Breast epithelium (tissue), 4 donors: ENCODE results near the gene LDLR. TPM values are rescaled to one million over a fixed set of nuclear protein-coding genes. Genes with fewer than 3 reads are reported as not detected.

Experiments
- DNase-seq, 2 donors: peaks; one replicate each; pipeline ENCODE4 v3.0.0-alpha.2; 2019; ENCODE audit warnings: low spot score in 2 of 2
- H3K27ac ChIP-seq, 2 donors: fragments of 200-600 bp; sonication (generic) in 1 of 2; one replicate each; pipeline ENCODE4 v1.5.1; 2016 to 2019; ENCODE audit warnings: mild to moderate bottlenecking in 1 of 2
- H3K27me3 ChIP-seq, 2 donors: fragments of 200-600 bp; sonication (generic) in 1 of 2; one replicate each; pipeline versions ENCODE4 v1.5.1 to v1.6.0; 2017 to 2019; ENCODE audit warnings: control low read depth in 1 of 2, mild to moderate bottlenecking in 1 of 2
- H3K36me3 ChIP-seq: fragments of 200-600 bp; one replicate; pipeline ENCODE4 v1.5.1; 2019
- H3K4me1 ChIP-seq, 2 donors: fragments of 200-600 bp; sonication (generic); one replicate each; pipeline ENCODE4 v1.5.1; 2016 to 2019; ENCODE audit warnings: control low read depth in 1 of 2
- H3K4me3 ChIP-seq, 3 donors: fragments of 200-600 bp; sonication (generic); 1 replicate in 2 of 3; 2 replicates in 1 of 3; pipeline ENCODE4 v1.5.1; 2016 to 2019; ENCODE audit warnings: mild to moderate bottlenecking in 3 of 3, moderate library complexity in 2 of 3
- H3K9me3 ChIP-seq, 2 donors: fragments of 200-600 bp; sonication (generic) in 1 of 2; one replicate each; pipeline ENCODE4 v1.5.1; 2016 to 2019; ENCODE audit warnings: control low read depth in 1 of 2
- POLR2A ChIP-seq: fragments of 450-650 bp; IDR thresholded peaks from one replicate; pipeline ENCODE4 v1.6.1; 2016; ENCODE audit warnings: antibody characterized with exemption, mild to moderate bottlenecking, moderate library complexity
- POLR2AphosphoS5 ChIP-seq, 3 donors: sonication (generic); formaldehyde crosslinking; IDR thresholded peaks; one replicate each; pipeline ENCODE4 v1.6.1; 2017; ENCODE audit warnings: antibody characterized with exemption in 3 of 3
- intact Hi-C: fragments of 100-400 bp; cut with DNase I; formaldehyde crosslinking; loops from one replicate; pipeline ENCODE4 v1.15.1; 2023; ENCODE audit warnings: low total_unique reads
- total RNA-seq, 3 donors: library from RNA; depleted of rRNA; stranded (reverse); fragments of >200 nt; gene quantifications; one replicate each; pipeline ENCODE4 v1.1.0, GENCODE V29; 2016
- TF ChIP-seq, protein P1 (sequence below), 3 donors: fragments of 450-650 bp; IDR thresholded peaks; one replicate each; pipeline ENCODE4 v1.5.1; 2016 to 2017; ENCODE audit warnings: antibody characterized with exemption in 3 of 3, mild to moderate bottlenecking in 3 of 3, moderate library complexity in 3 of 3

LDLR gene
- 10 to 100 TPM; 12.6 to 47.4 (median 45.6) TPM for total RNA-seq

- peak; percentile 87 to 90 for DNase-seq
- intact Hi-C loops: no loop called here
- peaks cover 3 to 13% of the 10 kb centered on the region in 2 donors for H3K4me1 ChIP-seq
- no peaks in the 10 kb centered on the region for H3K36me3 ChIP-seq
- TF ChIP-seq POLR2A (peak; percentile 69), POLR2AphosphoS5 (IDR thresholded peaks at IDR 0.05) (peak; percentile 87 to 96 (median 90))
- TF ChIP-seq, protein P1, sequence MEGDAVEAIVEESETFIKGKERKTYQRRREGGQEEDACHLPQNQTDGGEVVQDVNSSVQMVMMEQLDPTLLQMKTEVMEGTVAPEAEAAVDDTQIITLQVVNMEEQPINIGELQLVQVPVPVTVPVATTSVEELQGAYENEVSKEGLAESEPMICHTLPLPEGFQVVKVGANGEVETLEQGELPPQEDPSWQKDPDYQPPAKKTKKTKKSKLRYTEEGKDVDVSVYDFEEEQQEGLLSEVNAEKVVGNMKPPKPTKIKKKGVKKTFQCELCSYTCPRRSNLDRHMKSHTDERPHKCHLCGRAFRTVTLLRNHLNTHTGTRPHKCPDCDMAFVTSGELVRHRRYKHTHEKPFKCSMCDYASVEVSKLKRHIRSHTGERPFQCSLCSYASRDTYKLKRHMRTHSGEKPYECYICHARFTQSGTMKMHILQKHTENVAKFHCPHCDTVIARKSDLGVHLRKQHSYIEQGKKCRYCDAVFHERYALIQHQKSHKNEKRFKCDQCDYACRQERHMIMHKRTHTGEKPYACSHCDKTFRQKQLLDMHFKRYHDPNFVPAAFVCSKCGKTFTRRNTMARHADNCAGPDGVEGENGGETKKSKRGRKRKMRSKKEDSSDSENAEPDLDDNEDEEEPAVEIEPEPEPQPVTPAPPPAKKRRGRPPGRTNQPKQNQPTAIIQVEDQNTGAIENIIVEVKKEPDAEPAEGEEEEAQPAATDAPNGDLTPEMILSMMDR (IDR thresholded peaks at IDR 0.05): peak in 1 of 3 donors; percentile 7
- peak within 1 kb of the TSS; percentile 53 to 81 (median 62) for H3K4me3 ChIP-seq
- H3K27ac ChIP-seq: peak within 1 kb of the TSS; percentile 98 to 99
- H3K9me3 ChIP-seq: no peaks in the 10 kb centered on the region
- H3K27me3 ChIP-seq: no peaks in the 10 kb centered on the region
Observed at GRCh38 chr19:11089254-11090013, at the start of gene LDLR. TSS of gene LDLR (plus strand) at chr19:11089463. CDS start at chr19:11089549, 86 bp downstream.

GRCh38 chr19:11041194-11041593 lies 48.1 kb upstream of the LDLR start:
- Histone ChIP-seq H3K27me3 (no peaks in the 10 kb centered on the region), H3K9me3 (no peaks in the 10 kb centered on the region), H3K27ac (peak overlapping the region; percentile 83 to 87), H3K36me3 (no peaks in the 10 kb centered on the region), H3K4me1 (no peaks in the 10 kb centered on the region), H3K4me3 (no peak overlapping the region)
- TF ChIP-seq POLR2A (no peak), POLR2AphosphoS5 (IDR thresholded peaks at IDR 0.05) (no peak)
- TF ChIP-seq, protein P1 (IDR thresholded peaks at IDR 0.05): no peak
- intact Hi-C loops: no loop called here
- DNase-seq: no peak

- peak; percentile 67 to 76 for DNase-seq
- no peaks in the 10 kb centered on the region for H3K36me3 ChIP-seq
- no peak overlapping the region for H3K4me3 ChIP-seq
- TF ChIP-seq, protein P1 (IDR thresholded peaks at IDR 0.05): no peak
- TF ChIP-seq POLR2AphosphoS5 (IDR thresholded peaks at IDR 0.05): peak in 1 of 3 donors; percentile 23
- no peak for TF ChIP-seq POLR2A
- H3K27me3 ChIP-seq: no peaks in the 10 kb centered on the region
- no peaks in the 10 kb centered on the region for H3K4me1 ChIP-seq
- H3K9me3 ChIP-seq: no peaks in the 10 kb centered on the region
- intact Hi-C loops: no loop called here
- H3K27ac ChIP-seq: peak overlapping the region; percentile 83 to 87
Observed at GRCh38 chr19:11041966-11042627, 47.2 kb upstream of the LDLR start.

- TF ChIP-seq POLR2AphosphoS5 (IDR thresholded peaks at IDR 0.05) (no peak), POLR2A (no peak)
- TF ChIP-seq, protein P1 (IDR thresholded peaks at IDR 0.05): no peak
Observed at GRCh38 chr19:11044431-11044830, 44.8 kb upstream of the LDLR start.

DNA sequence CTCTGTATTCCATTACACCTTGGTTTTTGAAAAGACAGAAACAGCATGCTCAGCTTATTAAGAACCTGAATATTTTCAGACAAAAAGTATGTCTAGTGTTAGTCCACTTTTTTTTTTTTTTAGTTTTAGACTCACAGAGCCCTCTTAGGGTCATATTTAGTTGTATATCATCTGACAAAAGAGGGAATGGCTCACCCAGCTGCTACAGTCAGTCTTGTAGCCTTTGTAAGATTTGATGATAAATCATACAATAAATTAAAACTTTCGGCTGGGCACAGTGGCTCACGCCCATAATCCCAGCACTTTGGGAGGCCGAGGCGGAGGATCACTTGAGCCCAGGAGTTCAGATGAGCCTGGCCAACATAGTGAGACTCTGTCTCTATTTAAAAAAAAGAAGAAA lies 43.7 kb upstream of the LDLR start:
- no peak for DNase-seq
- H3K27me3 ChIP-seq: no peaks in the 10 kb centered on the region
- H3K4me3 ChIP-seq: no peak overlapping the region
- no peaks in the 10 kb centered on the region for H3K36me3 ChIP-seq
- H3K9me3 ChIP-seq: no peaks in the 10 kb centered on the region
- no peak overlapping the region for H3K27ac ChIP-seq
- no peaks in the 10 kb centered on the region for H3K4me1 ChIP-seq
- intact Hi-C loops: no loop called here
- TF ChIP-seq POLR2AphosphoS5 (IDR thresholded peaks at IDR 0.05) (no peak), POLR2A (no peak)
- TF ChIP-seq, protein P1 (IDR thresholded peaks at IDR 0.05): no peak

More at GRCh38 chr19:11044431-11044830, 44.8 kb upstream of the LDLR start:
- H3K4me3 ChIP-seq: no peak overlapping the region
- no peaks in the 10 kb centered on the region for H3K27me3 ChIP-seq
- no peaks in the 10 kb centered on the region for H3K4me1 ChIP-seq
- no peak overlapping the region for H3K27ac ChIP-seq
- intact Hi-C loops: no loop called here
- DNase-seq: no peak
- no peaks in the 10 kb centered on the region for H3K36me3 ChIP-seq
- H3K9me3 ChIP-seq: no peaks in the 10 kb centered on the region
